ENCODE data around the gene STON2.
"Not testable (repeated sequence)": the region's sequence is repeated elsewhere in the genome, so short reads cannot be mapped to it uniquely, and the experiment has no call there.

Gene STON2

GRCh38 chr14:81400202-81400678 lies at the start of gene STON2:
Gene STON2 (minus strand): TSS chr14:81400324. CDS start chr14:81398382, 1,942 bp downstream.
- no peak for DNase-seq

- DNase-seq = no peak
Observed at GRCh38 chr14:81449576-81449975, 49.5 kb upstream of the STON2 start.

GRCh38 chr14:81449114-81449513 lies 49.0 kb upstream of the STON2 start:
- no peak for DNase-seq

GRCh38 chr14:81447021-81447764 lies 47.1 kb upstream of the STON2 start:
- no peak for DNase-seq

- no peak for DNase-seq
Observed at GRCh38 chr14:81446279-81447007, 46.3 kb upstream of the STON2 start.

GRCh38 chr14:81441626-81442134 lies 41.6 kb upstream of the STON2 start:
- DNase-seq = no peak

GRCh38 chr14:81440041-81440440 lies 39.9 kb upstream of the STON2 start:
- DNase-seq = peak in 1 of 2 experiments; percentile 39

- no peak for DNase-seq
Observed at GRCh38 chr14:81437244-81437643, 37.1 kb upstream of the STON2 start.

GRCh38 chr14:81436296-81437138 lies 36.4 kb upstream of the STON2 start:
- DNase-seq = peak; percentile 54 to 93

- DNase-seq = peak; percentile 82 to 83
Observed at GRCh38 chr14:81435391-81436295, 35.5 kb upstream of the STON2 start.

- DNase-seq = no peak
Observed at GRCh38 chr14:81435048-81435390, 34.9 kb upstream of the STON2 start.

- no peak for DNase-seq
Observed at GRCh38 chr14:81434230-81434629, 34.1 kb upstream of the STON2 start.

GRCh38 chr14:81433378-81433777 lies 33.3 kb upstream of the STON2 start:
- DNase-seq = no peak

GRCh38 chr14:81432219-81432661 lies 32.1 kb upstream of the STON2 start:
- no peak for DNase-seq

GRCh38 chr14:81430235-81430634 lies 30.1 kb upstream of the STON2 start:
- DNase-seq = no peak

GRCh38 chr14:81429749-81430148 lies 29.6 kb upstream of the STON2 start:
- not testable (repeated sequence) for DNase-seq

- DNase-seq = no peak
Observed at GRCh38 chr14:81429028-81429427, 28.9 kb upstream of the STON2 start.

GRCh38 chr14:81427348-81428058 lies 27.4 kb upstream of the STON2 start:
- peak in 1 of 2 experiments; percentile 4 for DNase-seq

- no peak for DNase-seq
Observed at GRCh38 chr14:81423504-81423903, 23.4 kb upstream of the STON2 start.

- DNase-seq = no peak
Observed at GRCh38 chr14:81418057-81418790, 18.1 kb upstream of the STON2 start.

Measured in NCI-H526 (cell line).